Osteoblast (primary cell): ENCODE measurements around the gene GATAD1. TPM values are rescaled to one million over a fixed set of nuclear protein-coding genes. Genes with fewer than 3 reads are reported as not detected.
"Not testable (repeated sequence)": the region's sequence is repeated elsewhere in the genome, so short reads cannot be mapped to it uniquely, and the experiment has no call there.

Experiments
- DNase-seq: peaks from one replicate; pipeline ENCODE4 v3.0.0; 2011; ENCODE audit warnings: low spot score, mixed read lengths; ENCODE audit not compliant: insufficient read length; ENCODE audit errors: missing footprints
- H2AFZ ChIP-seq: 2 replicates; pipeline ENCODE4 v1.6.0; 2011; ENCODE audit warnings: mild to moderate bottlenecking, low read length
- H3K27ac ChIP-seq: 2 replicates; pipeline ENCODE4 v1.5.1; 2011; ENCODE audit warnings: mild to moderate bottlenecking, low read depth, low read length, moderate library complexity
- H3K27me3 ChIP-seq: 2 replicates; pipeline ENCODE4 v1.6.0; 2012; ENCODE audit warnings: mild to moderate bottlenecking, control low read depth, inconsistent platforms, low read length, moderate library complexity; ENCODE audit not compliant: insufficient read depth
- H3K36me3 ChIP-seq: 2 replicates; pipeline ENCODE4 v1.5.1; 2011; ENCODE audit warnings: mild to moderate bottlenecking, low read length, control low read depth, moderate library complexity; ENCODE audit not compliant: insufficient read depth
- H3K4me1 ChIP-seq: 2 replicates; pipeline ENCODE4 v1.5.1; 2011; ENCODE audit warnings: mild to moderate bottlenecking, low read length, control low read depth, moderate library complexity; ENCODE audit not compliant: insufficient read depth
- H3K4me2 ChIP-seq: 2 replicates; pipeline ENCODE4 v1.6.0; 2011; ENCODE audit warnings: mild to moderate bottlenecking, low read length; ENCODE audit not compliant: insufficient read depth
- H3K4me3 ChIP-seq: fragments of 200-600 bp; sonication (generic); 3 replicates; pipeline ENCODE4 v1.5.1; 2012; ENCODE audit warnings: mild to moderate bottlenecking, low read length, inconsistent platforms; ENCODE audit not compliant: insufficient read depth
- H3K79me2 ChIP-seq: 2 replicates; pipeline ENCODE4 v1.6.0; 2012; ENCODE audit warnings: mild to moderate bottlenecking, low read length, control low read depth, inconsistent platforms; ENCODE audit not compliant: insufficient read depth
- H3K9me3 ChIP-seq: 2 replicates; pipeline ENCODE4 v1.5.1; 2011; ENCODE audit warnings: low read depth, low read length, control low read depth
- H4K20me1 ChIP-seq: 2 replicates; pipeline ENCODE4 v1.6.0; 2012; ENCODE audit warnings: mild to moderate bottlenecking, low read length, control low read depth; ENCODE audit not compliant: insufficient read depth
- CTCF ChIP-seq: IDR thresholded peaks from 2 replicates; pipeline ENCODE4 v1.5.1; 2011; ENCODE audit warnings: mild to moderate bottlenecking, low read depth, low read length, moderate library complexity; ENCODE audit errors: extremely low read depth
- total RNA-seq: library from RNA; depleted of rRNA; stranded (reverse); fragments of >200 nt; gene quantifications from 2 replicates; pipeline ENCODE4 v1.2.3, GENCODE V29; 2012

GATAD1 gene
- total RNA-seq, 1 donor: 42.7 TPM

GRCh38 chr7:92478095-92478494 lies 30.8 kb downstream of the GATAD1 start:
- Histone ChIP-seq H3K36me3 (no peaks in the 10 kb centered on the region), H3K9me3 (no peaks in the 10 kb centered on the region), H3K4me3 (no peak overlapping the region), H3K27me3 (no peaks in the 10 kb centered on the region), H3K4me2 (no peak overlapping the region), H3K27ac (no peak overlapping the region), H4K20me1 (no peaks in the 10 kb centered on the region), H2AFZ (no peak overlapping the region), H3K4me1 (no peaks in the 10 kb centered on the region), H3K79me2 (no peaks in the 10 kb centered on the region)
- no peak for DNase-seq
- no peak for TF ChIP-seq CTCF

- Histone ChIP-seq H3K9me3 (no peaks in the 10 kb centered on the region), H3K4me1 (no peaks in the 10 kb centered on the region), H3K27ac (no peak overlapping the region), H3K79me2 (no peaks in the 10 kb centered on the region), H3K4me3 (no peak overlapping the region), H4K20me1 (no peaks in the 10 kb centered on the region), H2AFZ (no peak overlapping the region), H3K27me3 (no peaks in the 10 kb centered on the region), H3K4me2 (no peak overlapping the region), H3K36me3 (no peaks in the 10 kb centered on the region)
- TF ChIP-seq CTCF: no peak
- no peak for DNase-seq
These were observed 31.4 kb downstream of the GATAD1 start for GRCh38 chr7:92478711-92479110.

DNA sequence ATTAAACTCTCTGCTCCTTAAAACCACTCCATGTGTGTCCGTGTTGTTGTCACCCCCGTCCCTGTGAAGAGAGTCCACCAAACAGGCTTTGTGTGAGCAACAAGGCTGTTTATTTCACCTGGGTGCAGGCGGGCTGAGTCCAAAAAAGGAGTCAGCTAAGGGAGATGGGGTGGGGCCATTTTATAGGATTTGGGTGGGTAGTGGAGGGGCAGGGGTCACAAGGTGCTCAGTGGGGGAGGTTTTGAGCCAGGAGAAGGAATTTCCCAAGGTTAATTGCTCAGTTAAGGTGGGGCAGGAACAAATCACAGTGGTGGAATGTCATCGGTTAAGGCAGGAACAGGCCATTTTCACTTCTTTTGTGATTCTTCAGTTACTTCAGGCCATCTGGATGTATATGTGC lies 31.9 kb downstream of the GATAD1 start:
- not testable (repeated sequence) for H2AFZ ChIP-seq, H3K36me3 ChIP-seq, H3K27ac ChIP-seq, DNase-seq, H3K27me3 ChIP-seq, H3K4me2 ChIP-seq, H3K79me2 ChIP-seq, H4K20me1 ChIP-seq, H3K4me1 ChIP-seq, H3K4me3 ChIP-seq, H3K9me3 ChIP-seq

DNA sequence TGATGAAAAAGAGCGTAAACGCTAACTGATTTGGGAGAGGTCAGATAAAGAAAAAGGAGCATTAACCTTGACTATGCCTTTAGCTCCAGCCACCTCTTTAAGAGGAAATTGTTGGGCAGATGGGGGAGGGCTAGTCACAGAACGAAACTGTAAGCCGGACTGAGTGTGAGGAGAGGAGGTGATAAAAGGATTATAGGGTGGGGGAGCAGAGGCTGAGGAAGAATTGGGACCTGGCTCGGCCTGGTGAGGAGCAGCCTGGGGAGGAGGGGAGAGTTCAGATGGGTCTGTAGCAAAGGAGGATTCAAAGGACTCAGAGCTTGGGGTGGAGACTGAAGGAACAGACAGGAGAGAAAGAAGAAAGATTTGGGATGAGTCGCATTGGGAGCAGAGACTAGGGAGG lies 36.3 kb downstream of the GATAD1 start:
- H3K27me3 ChIP-seq, H3K9me3 ChIP-seq, H3K27ac ChIP-seq, H3K4me3 ChIP-seq, H3K4me1 ChIP-seq, H3K4me2 ChIP-seq, H2AFZ ChIP-seq, H3K79me2 ChIP-seq, H4K20me1 ChIP-seq, DNase-seq: not testable (repeated sequence)
- peaks cover 16% of the 10 kb centered on the region for H3K36me3 ChIP-seq

DNA sequence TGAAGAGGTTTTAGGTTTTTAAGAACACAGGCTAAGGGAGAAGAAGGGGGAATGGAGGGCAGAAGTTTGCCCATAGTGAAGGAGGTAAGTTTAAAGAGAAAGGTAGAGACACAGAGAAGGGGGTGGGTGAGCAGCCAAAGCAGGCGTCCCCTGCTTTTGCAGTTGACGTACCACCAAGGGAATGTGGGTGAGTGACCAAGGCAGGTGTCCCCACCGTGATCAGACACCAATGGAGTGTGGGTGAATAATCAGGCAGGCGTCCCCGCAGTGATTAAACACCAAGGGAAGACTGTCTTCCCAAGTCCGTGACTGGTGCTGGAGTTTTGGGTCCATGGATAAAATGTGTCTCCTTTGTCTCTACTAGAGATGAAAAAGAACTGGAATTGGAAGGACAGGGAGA lies 36.9 kb downstream of the GATAD1 start:
- H3K4me2 ChIP-seq, DNase-seq: not testable (repeated sequence)

More for the DNA sequence above, 36.9 kb downstream of the GATAD1 start:
- H4K20me1 ChIP-seq, H3K9me3 ChIP-seq, H3K27ac ChIP-seq, H3K4me3 ChIP-seq, H2AFZ ChIP-seq, H3K4me1 ChIP-seq, H3K79me2 ChIP-seq, H3K27me3 ChIP-seq: not testable (repeated sequence)
- peaks cover 21% of the 10 kb centered on the region for H3K36me3 ChIP-seq
